Activated CD4-positive, CD25-positive, alpha-beta regulatory T cell treated with anti-CD3 and anti-CD28 coated beads, Interleukin-2, amount 50 U/mL, for 24 hours (primary cell): ENCODE results near the gene SLC10A6.
"Not testable (repeated sequence)": the region's sequence is repeated elsewhere in the genome, so short reads cannot be mapped to it uniquely, and the experiment has no call there.

Experiments used
- ATAC-seq, 2 donors: fragments of 150-1000 bp; cut with Tn5 transposase; one replicate each; pipeline ENCODE4 v1.10.0; 2021; ENCODE audit warnings: mild to moderate bottlenecking in 1 of 2, moderate library complexity in 1 of 2

Gene SLC10A6, protein sequence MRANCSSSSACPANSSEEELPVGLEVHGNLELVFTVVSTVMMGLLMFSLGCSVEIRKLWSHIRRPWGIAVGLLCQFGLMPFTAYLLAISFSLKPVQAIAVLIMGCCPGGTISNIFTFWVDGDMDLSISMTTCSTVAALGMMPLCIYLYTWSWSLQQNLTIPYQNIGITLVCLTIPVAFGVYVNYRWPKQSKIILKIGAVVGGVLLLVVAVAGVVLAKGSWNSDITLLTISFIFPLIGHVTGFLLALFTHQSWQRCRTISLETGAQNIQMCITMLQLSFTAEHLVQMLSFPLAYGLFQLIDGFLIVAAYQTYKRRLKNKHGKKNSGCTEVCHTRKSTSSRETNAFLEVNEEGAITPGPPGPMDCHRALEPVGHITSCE

DNA sequence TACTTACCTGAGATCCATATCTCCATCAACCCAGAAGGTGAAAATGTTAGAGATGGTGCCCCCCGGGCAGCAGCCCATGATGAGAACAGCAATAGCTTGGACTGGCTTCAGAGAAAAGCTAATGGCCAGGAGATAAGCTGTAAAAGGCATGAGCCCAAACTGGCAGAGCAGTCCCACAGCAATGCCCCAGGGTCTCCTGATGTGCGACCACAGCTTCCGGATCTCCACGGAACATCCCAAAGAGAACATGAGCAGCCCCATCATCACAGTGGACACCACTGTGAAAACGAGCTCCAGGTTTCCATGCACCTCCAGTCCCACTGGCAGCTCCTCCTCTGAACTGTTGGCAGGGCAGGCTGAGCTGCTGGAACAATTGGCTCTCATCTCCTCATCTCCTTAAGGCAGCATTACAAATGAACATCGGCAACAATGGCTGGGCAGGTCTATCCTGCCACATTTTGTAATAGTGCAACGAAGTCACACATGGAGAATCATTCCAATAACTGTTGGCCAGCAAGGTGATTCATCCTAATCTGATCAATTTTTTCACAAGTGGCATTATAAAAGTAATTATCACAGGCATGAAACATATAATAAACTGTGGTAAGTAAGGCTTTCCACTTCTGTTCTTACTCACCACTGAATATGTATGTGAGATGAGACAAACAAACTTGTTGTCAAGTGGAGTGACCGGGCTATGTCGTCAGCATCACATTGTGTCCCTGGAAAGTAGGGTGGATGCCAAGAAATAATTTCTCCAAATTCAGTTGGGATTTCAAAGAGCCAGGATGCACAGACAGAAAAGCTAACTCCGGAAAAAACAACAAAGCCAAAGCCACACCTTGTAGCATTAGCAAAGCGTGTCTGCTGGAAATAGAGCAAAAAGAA, at the start of gene SLC10A6:
Gene SLC10A6 (minus strand): TSS at position 653 of the 888 bp plus-strand sequence. CDS start 269 bp downstream, at position 384.
- ATAC-seq: no peak

DNA sequence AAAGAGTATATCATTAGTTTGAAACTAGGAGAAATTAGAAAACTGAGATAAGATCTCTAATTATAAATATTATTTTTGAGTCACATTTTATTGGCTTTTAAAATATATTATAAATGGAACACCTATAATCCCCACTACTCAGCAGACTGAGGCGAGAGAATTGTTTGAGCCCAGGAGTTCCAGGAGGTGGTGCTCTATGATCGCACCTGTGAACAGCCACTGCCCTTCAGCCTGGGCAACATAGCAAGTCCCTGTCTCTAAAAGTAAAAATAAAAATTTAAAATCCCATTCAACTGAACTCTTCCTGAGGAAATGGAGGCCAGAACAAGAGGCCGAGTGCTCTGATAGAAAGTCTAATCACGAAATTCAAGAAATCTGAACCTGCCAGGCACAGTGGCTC, 49.4 kb upstream of the SLC10A6 start:
- no peak for ATAC-seq

DNA sequence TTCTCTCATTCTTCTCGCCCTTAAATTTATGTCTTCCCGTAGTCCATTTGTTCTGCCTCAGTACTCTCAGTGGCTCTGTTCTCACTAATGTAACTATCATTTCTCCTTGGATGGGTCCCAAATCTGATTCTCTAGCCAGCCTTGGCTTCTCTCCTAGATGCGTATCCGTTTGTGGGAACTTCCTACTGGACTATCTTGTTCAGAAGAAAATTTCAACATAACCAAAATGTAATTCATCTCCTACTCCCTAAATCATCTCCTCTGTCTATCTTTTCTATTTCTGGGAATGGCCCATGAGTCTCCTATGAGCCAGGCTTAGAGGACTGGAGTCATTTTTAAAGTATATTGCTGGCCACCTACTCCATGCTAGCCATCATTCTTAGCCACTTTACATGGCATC, 47.4 kb upstream of the SLC10A6 start:
- no peak for ATAC-seq

DNA sequence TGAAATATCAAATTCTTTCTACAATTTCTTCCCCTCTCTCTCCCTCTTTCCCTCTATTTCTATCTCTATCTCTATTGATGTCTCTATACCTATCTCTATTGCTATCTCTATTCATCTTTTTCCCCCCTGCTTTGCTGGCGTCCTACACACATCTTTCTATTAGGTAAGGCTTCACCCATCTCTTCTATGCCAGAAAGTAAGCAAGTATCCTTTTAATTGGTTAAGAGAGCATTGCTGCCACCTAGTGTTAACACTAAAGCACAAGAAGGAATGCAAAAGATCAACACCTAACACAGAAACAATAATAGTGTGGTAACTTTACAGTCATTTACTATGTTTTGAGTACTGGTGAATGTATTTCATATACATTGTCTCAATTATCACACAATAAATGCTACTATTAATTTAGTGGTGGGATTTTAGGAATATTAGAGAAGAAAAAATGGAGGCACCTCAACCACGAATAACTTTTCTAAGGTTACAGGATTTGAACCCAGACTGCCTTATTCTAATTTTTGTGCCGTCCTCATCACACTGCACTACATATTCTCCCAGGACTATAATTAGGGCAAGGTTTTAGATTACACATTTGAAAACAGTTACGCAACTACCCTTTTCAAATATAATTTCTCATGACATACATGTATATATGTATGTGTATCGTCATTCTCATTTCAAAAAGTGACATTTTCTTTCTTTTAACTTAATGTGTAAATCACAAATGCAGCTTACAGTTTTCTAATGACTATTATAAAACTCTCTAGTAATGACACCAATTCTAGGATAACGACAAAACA, 46.7 kb upstream of the SLC10A6 start:
- peak in 1 of 2 donors; percentile 39 for ATAC-seq

DNA sequence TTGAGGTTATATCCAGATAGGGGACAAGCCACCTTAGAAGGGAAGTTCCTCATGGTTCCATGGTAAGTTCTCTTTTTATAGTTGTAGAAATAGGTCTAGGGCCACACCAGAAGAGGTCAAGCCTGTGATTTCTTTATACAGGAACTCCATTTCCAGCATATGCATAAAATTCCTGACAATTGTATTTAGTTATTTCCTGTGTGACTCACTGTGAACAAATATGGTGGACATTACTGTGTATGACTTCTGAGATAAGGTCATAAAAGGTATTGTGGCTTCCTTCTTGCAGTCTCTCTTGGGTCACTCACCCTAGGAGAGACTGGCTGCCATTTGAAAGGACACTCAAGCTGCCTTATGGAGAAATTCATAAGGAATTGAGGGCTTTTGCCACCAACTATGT, 45.3 kb upstream of the SLC10A6 start:
- no peak for ATAC-seq

DNA sequence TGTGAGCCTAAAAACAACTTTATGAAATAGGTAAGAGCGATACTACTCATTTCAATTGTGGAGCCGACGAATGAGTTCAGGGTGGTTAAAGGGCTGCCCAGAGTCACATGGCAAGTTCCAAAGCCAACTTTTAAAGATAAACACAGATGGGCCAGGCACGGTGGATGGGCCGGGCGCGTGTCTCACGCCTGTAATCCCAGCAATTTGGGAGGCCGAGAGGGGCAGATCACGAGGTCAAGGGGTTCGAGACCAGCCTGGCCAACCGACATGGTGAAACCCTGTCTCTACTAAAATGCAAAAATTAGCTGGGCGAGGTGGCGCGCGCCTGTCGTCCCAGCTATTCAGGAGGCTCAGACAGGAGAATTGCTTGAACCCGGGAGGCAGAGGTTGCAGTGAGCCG, 44.0 kb upstream of the SLC10A6 start:
- ATAC-seq: no peak

DNA sequence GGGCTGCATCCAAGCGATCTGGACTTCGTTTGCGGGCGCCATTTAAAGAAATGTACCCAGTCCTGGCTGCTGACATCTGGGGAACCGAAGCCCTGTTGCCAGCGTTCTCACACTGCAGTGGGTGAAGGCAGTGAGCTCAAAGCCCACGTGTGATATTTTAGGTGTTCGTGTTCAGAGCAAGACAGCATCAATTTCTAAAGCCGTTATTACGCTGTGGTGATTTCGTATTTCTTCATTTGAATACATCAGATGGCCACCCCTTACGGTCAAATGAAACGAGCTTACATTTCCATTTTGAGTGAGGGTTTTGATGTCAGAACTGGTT, 43.4 kb upstream of the SLC10A6 start:
- no peak for ATAC-seq

DNA sequence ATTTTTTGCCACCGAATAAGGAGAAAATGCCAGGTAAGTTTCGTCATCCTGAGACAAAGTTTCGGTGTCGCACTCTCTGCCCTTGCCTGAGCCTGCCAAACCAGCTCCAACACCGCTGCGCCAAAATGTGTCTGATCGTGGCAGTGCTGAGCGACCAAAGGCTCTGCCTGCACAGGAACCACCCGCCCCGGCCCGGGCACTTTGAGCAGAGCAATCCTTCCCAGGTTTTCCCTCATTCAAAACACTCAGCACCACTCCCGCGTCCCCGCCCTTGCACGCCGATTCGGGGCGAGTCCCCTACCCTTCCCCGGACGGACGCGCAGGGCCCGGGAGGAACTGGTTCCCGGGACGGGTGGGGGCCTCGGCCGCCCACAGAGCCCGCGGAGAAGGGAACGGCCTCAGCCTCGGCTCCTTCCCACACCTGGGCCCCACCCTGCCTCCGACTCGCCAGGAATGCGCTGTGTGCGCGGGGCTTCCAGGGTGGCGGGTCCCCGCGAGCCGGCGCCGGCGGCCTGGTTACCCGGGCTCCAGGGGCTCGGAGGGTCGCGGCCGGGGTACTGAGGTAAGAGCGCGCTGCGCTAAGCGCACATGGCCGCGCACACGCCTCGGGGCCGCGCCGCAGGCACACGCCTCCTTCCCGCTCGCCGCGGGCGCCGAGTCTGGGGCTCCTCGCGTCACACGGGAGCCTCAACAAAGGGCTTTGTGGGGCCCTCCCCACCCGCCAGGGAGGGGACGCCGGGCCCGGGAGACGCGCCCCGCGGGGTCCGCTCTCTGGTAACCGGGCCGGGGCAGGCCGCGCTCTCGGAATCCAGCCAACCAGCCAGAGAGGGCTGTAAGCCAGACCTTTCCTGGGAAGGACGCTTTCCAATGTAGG, 42.8 kb upstream of the SLC10A6 start, which contains the start of gene C4orf36:
Gene C4orf36 (minus strand): TSS at position 661 of the 874 bp plus-strand sequence. CDS start 902 bp downstream, outside the sequence.
- peak; percentile 52 to 61 for ATAC-seq

DNA sequence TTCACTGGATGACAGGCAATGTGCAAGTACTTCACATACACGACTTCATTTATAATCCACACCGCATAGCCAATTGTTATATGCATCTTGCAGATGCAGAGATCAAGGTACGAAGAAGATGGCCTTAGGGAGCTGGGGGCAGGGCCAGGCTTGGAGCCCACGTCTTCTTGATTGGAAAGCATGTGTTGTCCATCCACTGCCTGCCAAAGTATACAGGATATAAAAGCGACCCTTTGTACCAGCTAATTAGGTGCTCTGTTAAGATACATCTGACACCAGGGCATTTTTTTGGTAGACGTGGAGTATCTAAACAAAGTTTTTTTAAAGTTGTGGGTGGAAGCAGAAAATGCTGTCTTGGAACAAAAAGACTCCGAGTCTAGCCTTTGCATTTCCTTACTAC, 41.6 kb upstream of the SLC10A6 start:
- ATAC-seq: no peak

DNA sequence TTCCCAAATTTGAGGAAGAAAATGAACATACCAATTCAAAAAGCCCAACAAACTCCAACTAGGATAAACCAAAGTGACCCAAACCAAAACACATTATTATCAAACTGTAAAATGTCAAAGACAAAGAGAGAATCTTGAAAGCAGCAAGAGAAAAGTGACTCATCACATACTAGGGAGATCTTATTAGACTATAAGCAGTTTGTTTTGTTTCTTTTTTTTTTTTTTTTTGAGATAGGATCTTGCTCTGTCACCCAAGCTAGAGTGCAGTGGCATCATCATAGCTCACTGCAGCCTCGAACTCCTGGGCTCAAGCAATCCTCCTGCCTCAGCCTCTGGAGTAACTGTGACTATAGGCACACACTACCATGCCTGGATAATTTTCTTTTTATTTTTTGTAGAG, 30.5 kb upstream of the SLC10A6 start:
- ATAC-seq: no peak

DNA sequence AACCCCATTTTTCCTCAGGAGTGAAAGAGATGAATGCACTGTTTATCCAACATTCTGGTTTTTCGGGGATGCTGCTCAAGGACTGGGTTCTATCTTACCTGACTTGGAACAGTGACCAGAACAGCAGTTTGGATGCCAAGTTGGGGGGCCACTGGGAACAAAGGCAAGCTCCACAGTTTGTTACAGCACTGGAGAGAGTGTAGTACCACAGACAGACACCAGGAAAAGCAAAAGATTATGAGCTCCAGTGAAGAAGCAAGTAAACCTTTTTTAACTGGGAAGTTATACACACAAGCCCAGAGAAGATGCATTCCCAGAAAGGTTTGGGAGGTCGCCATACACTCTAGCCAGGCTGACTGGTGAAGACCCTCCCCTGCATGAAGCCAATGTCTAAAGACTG, 29.5 kb upstream of the SLC10A6 start:
- no peak for ATAC-seq

DNA sequence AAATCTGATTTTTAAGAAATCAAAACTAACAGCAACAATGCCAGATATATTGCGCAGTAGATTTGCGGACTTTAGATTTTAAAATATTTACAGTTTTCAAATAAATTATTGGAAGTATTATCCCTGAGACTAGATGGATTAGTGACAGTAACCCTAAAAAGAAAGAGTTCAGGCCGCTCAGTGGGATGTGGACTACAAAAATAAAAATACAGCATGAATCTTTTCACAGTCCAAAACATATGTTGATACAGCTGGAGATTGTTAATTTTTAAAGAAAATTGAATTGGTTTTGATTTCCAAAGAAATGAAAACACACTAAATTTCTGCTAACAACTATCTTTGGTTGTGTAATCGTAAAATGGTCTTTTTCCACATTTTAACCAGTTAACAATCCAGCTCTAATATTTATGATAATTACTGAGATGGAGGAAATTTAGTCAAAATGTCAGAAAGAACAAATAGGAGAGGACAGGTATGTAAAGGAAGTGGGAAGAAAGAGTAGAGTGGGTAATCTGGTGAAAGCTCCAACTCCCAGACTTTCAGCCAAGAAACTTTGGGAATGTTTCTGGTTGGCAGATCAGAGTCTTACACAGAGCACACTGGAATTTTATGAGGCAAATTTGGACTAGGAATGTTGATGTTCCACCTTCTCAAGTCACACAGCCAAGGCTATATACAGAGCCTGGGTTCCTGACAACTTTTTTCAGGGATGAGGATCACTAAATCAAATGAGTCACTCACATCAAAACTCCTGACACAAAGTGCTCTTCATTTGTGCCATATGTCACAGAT, 27.9 kb upstream of the SLC10A6 start:
- no peak for ATAC-seq

DNA sequence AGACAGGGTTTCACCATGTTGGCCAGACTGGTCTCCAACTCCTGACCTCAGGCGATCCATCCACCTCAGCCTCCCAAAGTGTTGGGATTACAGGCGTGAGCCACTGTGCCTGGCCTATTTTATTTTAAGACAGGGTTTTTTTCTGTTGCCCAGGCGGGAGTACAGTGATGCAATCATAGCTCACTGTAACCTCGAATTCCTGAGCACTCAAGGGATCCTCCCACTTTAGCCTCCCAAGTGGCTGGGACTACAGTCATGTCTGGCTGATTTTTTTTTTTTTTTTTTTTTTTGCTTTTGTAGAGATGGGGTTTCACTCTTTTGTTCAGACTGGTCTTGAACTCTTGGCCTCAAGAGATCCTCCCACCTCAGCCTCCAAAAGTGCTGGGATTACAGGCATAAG, 26.3 kb upstream of the SLC10A6 start:
- not testable (repeated sequence) for ATAC-seq

DNA sequence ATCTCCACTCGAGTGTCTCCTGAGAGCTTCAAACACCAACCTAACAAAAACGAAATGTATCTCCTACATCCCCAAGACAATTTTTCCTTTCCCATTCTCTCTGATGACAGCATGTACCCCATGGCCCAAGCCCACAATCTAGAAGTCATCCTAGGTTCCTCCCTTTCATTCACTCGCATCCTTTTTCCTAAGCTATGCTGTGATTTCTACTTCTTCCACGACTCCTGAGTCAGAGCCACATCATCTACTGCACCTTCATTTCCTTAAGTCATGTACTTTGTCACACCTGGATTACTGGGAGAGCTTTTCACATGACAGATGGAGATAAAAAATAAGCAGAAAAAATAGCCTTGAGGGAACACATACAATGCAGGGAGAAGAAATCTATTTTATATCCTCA, 23.0 kb upstream of the SLC10A6 start:
- ATAC-seq: no peak

DNA sequence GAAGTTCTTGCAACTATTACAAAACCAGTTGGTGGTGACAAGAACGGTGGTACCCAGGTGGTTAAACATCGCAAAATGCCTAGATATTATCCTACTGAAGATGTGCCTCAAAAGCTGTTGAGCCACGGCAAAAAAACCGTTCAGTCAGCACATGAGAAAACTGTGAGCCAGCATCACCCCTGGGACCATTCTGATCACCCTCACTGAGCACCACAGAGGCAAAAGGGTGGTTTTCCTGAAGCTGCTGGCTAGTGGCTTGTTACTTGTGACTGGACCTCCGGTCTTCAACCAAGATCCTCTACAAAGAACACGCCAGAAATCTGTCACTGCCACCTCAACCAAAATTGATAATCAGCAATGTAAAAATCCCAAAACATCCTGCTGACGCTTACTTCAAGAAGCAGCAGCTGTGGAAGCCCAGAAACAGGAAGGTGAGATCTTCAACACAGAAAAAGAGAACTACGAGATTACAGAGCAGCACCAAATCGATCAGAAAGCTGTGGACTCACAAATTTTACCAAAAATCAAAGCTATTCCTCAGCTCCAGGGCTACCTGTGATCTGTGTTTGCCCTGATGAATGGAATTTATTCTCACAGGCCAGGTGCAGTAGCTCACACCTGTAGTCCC, 21.4 kb upstream of the SLC10A6 start:
- no peak for ATAC-seq

DNA sequence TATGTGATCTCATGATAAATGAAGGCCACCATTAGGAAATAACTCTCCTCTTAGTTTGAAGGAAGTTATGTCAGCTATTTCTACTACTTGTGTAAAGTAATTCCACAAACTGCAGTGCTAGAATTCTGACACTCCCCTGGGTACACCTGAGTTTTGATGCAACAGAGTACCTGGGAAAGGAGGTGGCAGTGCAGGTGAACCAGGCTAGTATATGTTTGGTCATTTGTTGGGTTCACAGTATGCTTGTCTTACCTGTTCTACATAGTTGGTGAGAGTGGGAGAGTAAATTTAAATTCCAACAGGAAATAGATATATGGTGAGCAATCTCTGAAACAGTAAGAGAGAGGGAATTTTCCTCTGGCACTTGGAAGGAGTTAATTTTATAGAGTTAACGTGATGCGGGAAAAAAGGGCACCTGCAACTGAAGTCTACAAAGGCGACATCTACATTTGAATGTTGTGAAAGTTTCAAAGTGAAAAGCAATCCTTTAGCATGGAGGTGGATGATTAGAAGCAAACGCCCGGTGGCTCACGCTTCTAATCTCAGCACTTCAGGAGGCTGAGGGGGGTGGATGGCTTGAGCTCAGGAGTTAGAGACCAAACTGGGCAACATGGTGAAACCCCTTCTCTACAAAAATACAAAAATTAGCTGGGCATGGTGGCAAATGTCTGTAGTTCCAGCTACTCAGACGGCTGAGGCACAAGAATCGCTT, 8.3 kb upstream of the SLC10A6 start:
- no peak for ATAC-seq

DNA sequence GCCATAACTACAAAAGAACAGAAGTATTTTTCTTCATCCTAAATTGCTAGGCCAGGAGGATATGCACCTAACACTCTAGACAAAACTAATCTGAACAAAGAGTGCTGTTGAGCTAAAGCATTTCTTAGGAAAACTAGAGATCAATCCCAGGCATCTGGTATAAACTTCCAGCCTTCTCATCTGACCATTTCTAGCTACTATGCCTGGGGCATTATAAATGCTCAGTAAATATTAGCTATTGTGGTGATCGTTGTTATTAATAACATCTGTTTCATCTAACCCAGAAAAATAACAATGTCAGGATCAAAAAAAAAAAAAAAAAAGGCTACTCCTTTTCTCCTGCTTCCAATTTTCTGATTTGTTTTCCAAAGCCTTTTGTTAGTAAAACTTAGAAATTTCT, 7.7 kb upstream of the SLC10A6 start:
- ATAC-seq: no peak

DNA sequence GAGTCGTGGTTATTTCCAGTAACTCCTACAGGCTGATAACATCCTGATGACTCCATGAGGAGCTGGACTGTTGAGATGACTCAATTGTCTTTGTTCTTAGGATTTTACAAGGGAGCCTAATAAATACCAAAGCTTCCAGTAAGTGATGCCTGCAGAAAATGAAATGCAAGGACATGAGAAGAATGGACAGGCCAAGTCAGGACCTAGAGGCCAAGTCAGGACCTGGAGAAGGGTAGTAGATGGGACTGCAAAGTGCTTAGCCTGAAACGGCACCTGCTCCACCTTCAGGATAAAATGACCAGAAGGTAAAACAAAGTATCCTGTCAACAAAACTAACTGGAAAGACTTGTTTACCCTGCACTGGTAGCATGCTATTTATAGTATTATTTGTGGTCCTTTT, 6.4 kb upstream of the SLC10A6 start:
- no peak for ATAC-seq

DNA sequence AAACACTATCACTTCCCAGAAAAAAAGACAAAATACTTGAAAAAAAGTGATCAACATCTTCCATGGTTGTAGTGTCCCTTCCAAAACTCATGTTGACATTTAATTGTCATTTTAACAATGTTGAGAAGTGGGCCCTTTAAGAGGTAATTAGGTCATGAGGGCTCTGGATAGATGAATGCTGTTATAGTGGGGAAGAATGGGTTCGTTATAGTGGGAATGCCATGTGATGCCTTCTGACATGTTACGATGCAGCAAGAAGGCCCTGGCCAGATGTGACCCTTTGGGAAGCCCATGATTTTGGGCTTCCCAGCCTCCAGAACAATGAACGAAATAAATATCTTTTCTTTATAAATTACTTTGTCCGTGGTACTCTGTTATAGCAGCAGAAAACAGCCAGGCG, 4.0 kb upstream of the SLC10A6 start:
- no peak for ATAC-seq

DNA sequence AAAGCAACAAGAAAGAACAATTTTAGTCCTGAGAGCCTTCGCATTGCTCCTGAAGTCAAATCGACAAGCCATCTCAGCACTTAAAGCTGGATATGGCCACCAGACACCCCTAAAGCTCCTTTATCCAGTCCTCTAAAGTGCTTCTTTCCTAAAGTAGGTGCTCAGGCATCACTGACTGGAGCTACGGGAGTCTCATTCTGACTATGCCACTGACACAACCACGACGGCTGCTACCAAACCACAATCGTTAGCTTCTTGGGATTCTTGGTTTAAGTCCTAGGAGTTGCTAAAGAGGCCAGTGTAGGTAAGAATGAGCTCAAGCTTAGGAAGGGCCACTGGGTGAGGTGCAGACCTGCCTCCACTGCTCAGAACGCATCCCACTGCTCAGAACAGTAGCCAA, 1.0 kb downstream of the SLC10A6 start:
- ATAC-seq: no peak
